Hepatocyte (in vitro differentiated cells): ENCODE measurements around the gene CHST11.
"Not testable (repeated sequence)": the region's sequence is repeated elsewhere in the genome, so short reads cannot be mapped to it uniquely, and the experiment has no call there.

Experiments
- CTCF ChIP-seq: fragments of 200-600 bp; sonication (generic); IDR thresholded peaks from 2 replicates; pipeline ENCODE4 v1.5.1; 2016; ENCODE audit warnings: antibody characterized with exemption, mild to moderate bottlenecking; ENCODE audit not compliant: poor library complexity
- EZH2phosphoT487 ChIP-seq: fragments of 200-600 bp; sonication (generic); IDR thresholded peaks from one replicate; pipeline ENCODE4 v1.6.1; 2018; ENCODE audit warnings: antibody characterized with exemption, mild to moderate bottlenecking, low read depth, moderate library complexity; ENCODE audit not compliant: unreplicated experiment, severe bottlenecking

DNA sequence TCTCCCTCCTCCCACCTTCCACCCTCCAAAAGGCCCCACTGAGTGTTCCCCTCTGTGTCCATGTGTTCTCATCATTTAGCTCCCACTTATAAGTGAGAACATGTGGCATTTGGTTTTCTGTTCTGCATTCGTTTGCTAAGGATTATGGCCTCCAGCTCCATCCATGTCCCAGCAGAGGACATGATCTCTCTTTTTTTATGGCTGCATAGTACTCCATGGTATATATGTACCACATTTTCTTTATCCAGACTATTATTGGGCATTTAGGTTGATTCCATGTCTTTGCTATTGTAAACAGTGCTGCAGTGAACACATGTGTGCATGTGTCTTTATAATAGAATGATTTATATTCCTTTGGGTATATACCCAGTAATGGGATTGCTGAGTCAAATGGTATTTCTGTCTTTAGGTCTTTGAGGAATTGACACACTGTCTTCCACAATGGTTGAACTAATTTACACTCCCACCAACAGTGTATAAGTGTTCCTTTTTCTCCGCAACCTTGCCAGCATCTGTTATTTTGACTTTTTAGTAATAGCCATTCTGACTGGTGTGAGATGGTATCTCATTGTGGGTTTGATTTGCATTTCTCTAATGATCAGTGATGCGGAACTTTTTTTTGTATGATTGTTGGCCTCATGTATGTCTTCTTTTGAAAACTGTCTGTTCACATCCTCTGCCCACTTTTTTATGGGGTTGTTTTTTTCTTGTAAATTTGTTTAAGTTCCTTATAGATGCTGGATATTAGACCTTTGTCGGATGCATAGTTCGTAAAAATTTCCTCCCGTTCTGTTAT lies 287.2 kb downstream of the CHST11 start:
- TF ChIP-seq CTCF, EZH2phosphoT487: not testable (repeated sequence)
